Endothelial cell of umbilical vein (primary cell): Measurements from ENCODE around the gene RAC3. TPM values are rescaled to one million over a fixed set of nuclear protein-coding genes. Genes with fewer than 3 reads are reported as not detected.
A peak's percentile ranks its signal among the peaks of the same experiment; 100 is the strongest.

Source experiments
- BruUV-seq: library from RNA; stranded (reverse); fragments of 400-500 nt; replicated peaks from 2 replicates; lab custom pipeline; 2021; lab: Mats Ljungman, UMichigan
- CTCF ChIA-PET: fragments of 300-600, 350-600 bp; sonication (Branson Sonifier 250); formaldehyde crosslinking; loops from one replicate; lab custom pipeline; 2021; ENCODE audit warnings: antibody characterized with exemption, inconsistent platforms; lab: Charles Lee
- POLR2A ChIA-PET: fragments of 300-600, 350-600 bp; sonication (Branson Sonifier 250); formaldehyde crosslinking; loops from one replicate; lab custom pipeline; 2021; ENCODE audit warnings: antibody characterized with exemption, inconsistent platforms; lab: Charles Lee
- DNase-seq: peaks from one replicate; pipeline ENCODE4 v3.0.0-alpha.2; 2011; ENCODE audit warnings: low read depth, low spot score
- FAIRE-seq: peaks from 2 replicates; lab custom pipeline; 2011; peaks lifted over from hg19 to GRCh38; lab: Jason Lieb, UNC
- H2AFZ ChIP-seq: 2 replicates; pipeline ENCODE4 v1.6.0; 2012; ENCODE audit warnings: low read depth, low read length, control low read depth, inconsistent platforms
- H3K27ac ChIP-seq: 2 replicates; pipeline ENCODE4 v1.5.1; 2011; ENCODE audit warnings: low read depth, mild to moderate bottlenecking, control low read depth, low read length, moderate library complexity; ENCODE audit not compliant: insufficient read depth
- H3K27me3 ChIP-seq, 2 experiments: 2 replicates each; pipeline versions ENCODE4 v1.6.0 to v1.6.1; 2011; ENCODE audit warnings: low read length in 2 of 2, mixed read lengths in 1 of 2; ENCODE audit not compliant: control insufficient read depth in 2 of 2, insufficient read depth in 2 of 2
- H3K36me3 ChIP-seq, 2 experiments: 2 replicates in 1 of 2; 3 replicates in 1 of 2; pipeline ENCODE4 v1.5.1; 2011; ENCODE audit warnings: low read length in 2 of 2, mild to moderate bottlenecking in 1 of 2, moderate library complexity in 1 of 2; ENCODE audit not compliant: control insufficient read depth in 2 of 2, insufficient read depth in 2 of 2; ENCODE audit errors: extremely low read depth in 1 of 2
- H3K4me1 ChIP-seq: 3 replicates; pipeline ENCODE4 v1.5.1; 2011; ENCODE audit warnings: mild to moderate bottlenecking, low read length; ENCODE audit not compliant: control insufficient read depth, insufficient read depth; ENCODE audit errors: extremely low read depth
- H3K4me2 ChIP-seq: 2 replicates; pipeline ENCODE4 v1.6.1; 2011; ENCODE audit warnings: low read length, control low read depth, mixed read lengths; ENCODE audit not compliant: insufficient read depth
- H3K4me3 ChIP-seq, 3 experiments: fragments of 200-600 bp in 1 of 3; sonication (generic), shearing (Covaris generic) in 1 of 3; replicated peaks in 1 of 3; 2 replicates each; pipeline ENCODE4 v1.5.1; 2011 to 2016; ENCODE audit warnings: control low read depth in 3 of 3, low read length in 3 of 3, mild to moderate bottlenecking in 2 of 3, inconsistent platforms in 1 of 3, low read depth in 1 of 3, moderate library complexity in 1 of 3; ENCODE audit not compliant: insufficient read depth in 1 of 3
- H3K79me2 ChIP-seq: 2 replicates; pipeline ENCODE4 v1.6.0; 2012; ENCODE audit warnings: low read length, inconsistent platforms; ENCODE audit not compliant: control insufficient read depth, insufficient read depth
- H3K9ac ChIP-seq: replicated peaks from 2 replicates; pipeline ENCODE3; 2011; ENCODE audit warnings: low read length, control low read depth; ENCODE audit not compliant: insufficient read depth; ENCODE audit errors: extremely low read depth
- H3K9me1 ChIP-seq: replicated peaks from 3 replicates; pipeline ENCODE4 v1.6.0; 2011; ENCODE audit warnings: mild to moderate bottlenecking, low read length; ENCODE audit not compliant: control insufficient read depth, insufficient read depth; ENCODE audit errors: extremely low read depth
- H3K9me3 ChIP-seq: replicated peaks from 2 replicates; pipeline ENCODE4 v1.5.1; 2012; ENCODE audit warnings: low read length, inconsistent platforms; ENCODE audit not compliant: control insufficient read depth, insufficient read depth
- H4K20me1 ChIP-seq: replicated peaks from 2 replicates; pipeline ENCODE3; 2011; ENCODE audit warnings: mild to moderate bottlenecking, low read length; ENCODE audit not compliant: control insufficient read depth, insufficient read depth; ENCODE audit errors: extremely low read depth
- EZH2 ChIP-seq: IDR thresholded peaks from 2 replicates; pipeline ENCODE4 v1.6.1; 2012; ENCODE audit warnings: borderline replicate concordance, low read depth, mild to moderate bottlenecking, moderate library complexity, low read length, inconsistent platforms; ENCODE audit not compliant: severe bottlenecking
- FOS ChIP-seq: IDR thresholded peaks from 2 replicates; pipeline ENCODE4 v1.6.1; 2011; ENCODE audit warnings: mild to moderate bottlenecking, low read length, moderate library complexity, borderline replicate concordance; ENCODE audit not compliant: insufficient read depth
- GATA2 ChIP-seq: IDR thresholded peaks from 2 replicates; pipeline ENCODE4 v1.7.0; 2011; ENCODE audit warnings: low read depth, mild to moderate bottlenecking, moderate library complexity, mixed read lengths, low read length; ENCODE audit not compliant: insufficient read length, insufficient read depth
- JUN ChIP-seq: IDR thresholded peaks from 2 replicates; pipeline ENCODE4 v1.6.1; 2011; ENCODE audit warnings: borderline replicate concordance, low read depth; ENCODE audit not compliant: insufficient read length, insufficient read depth
- MYC ChIP-seq: IDR thresholded peaks from one replicate; pipeline ENCODE4 v1.6.1; 2011; ENCODE audit warnings: mild to moderate bottlenecking, low read depth, low read length
- POLR2A ChIP-seq: IDR thresholded peaks from 2 replicates; pipeline ENCODE4 v1.6.1; 2012; ENCODE audit warnings: low read depth, mild to moderate bottlenecking, control low read depth, low read length
- POLR2AphosphoS5 ChIP-seq: IDR thresholded peaks from 2 replicates; pipeline ENCODE4 v1.6.1; 2012; ENCODE audit warnings: low read depth, mild to moderate bottlenecking, control low read depth, low read length, moderate library complexity; ENCODE audit not compliant: insufficient read depth
- dilution Hi-C: fragments of 300-500 bp; cut with MboI; formaldehyde crosslinking; loops from one replicate; pipeline ENCODE4 v1.15.0; 2019; ENCODE audit warnings: low sequenced_read_pairs; ENCODE audit not compliant: extremely low pct_ligation_motif_present
- intact Hi-C: fragments of 100-400 bp; cut with micrococcal nuclease; formaldehyde crosslinking; loops from one replicate; pipeline ENCODE4 v1.10.0; 2022
- polyA plus RNA-seq, 4 experiments: library from polyadenylated mRNA; depleted of rRNA in 3 of 4; stranded (reverse) in 3 of 4; unstranded in 1 of 4; fragments of >200 nt; gene quantifications; 2 replicates each; pipeline versions ENCODE4 v1.2.1 to v1.2.3, GENCODE V29; 2011 to 2012; ENCODE audit warnings: missing spikeins in 1 of 4
- total RNA-seq: library from RNA; stranded (reverse); gene quantifications from 2 replicates; pipeline ENCODE4 v1.2.3, GENCODE V29; 2021
- TF ChIP-seq, protein P1 (sequence below), 2 donors: IDR thresholded peaks; 1 replicate in 1 of 2; 2 replicates in 1 of 2; pipeline ENCODE4 v1.5.1; 2011; ENCODE audit warnings: low read length in 2 of 2, mild to moderate bottlenecking in 2 of 2, moderate library complexity in 2 of 2, control low read depth in 1 of 2, inconsistent platforms in 1 of 2, low read depth in 1 of 2; ENCODE audit not compliant: insufficient read depth in 1 of 2; ENCODE audit errors: extremely low read depth in 1 of 2
- TF ChIP-seq, protein P2 (sequence below): IDR thresholded peaks from 2 replicates; pipeline ENCODE4 v1.6.1; 2011; ENCODE audit not compliant: insufficient read depth, insufficient read length

The RAC3 gene
- total and polyA plus RNA-seq, 2 donors (not counting 3 experiments of a cell fraction or from before 2014, with no cell fraction given) = 34.1 to 56.0 TPM

DNA sequence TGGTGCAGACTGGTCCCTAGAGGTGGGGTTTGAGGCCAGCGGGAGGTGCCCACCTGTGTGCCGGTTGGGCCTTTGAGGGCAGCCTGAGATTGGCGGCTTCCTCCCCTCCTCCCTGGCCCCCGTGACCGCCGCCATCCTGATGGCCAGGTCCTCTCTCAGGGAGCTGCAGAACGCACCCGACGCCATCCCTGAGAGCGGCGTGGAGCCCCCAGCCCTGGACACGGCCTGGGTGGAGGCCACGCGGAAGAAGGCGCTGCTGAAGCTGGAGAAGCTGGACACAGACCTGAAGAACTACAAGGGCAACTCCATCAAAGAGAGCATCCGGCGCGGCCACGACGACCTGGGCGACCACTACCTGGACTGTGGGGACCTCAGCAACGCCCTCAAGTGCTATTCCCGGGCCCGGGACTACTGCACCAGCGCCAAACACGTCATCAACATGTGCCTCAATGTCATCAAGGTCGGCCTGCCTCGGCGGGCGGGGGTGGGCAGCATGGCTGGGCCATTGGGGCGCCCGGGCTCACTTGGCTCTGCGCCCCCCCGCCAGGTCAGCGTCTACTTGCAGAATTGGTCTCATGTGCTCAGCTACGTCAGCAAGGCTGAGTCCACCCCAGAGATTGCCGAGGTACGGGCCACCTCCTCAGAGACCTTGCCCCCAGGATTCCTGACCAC is 23.0 kb downstream of the RAC3 start:
- peaks cover 12 to 39% of the 10 kb centered on the region in 2 experiments for H3K36me3 ChIP-seq
- peaks cover 11% of the 10 kb centered on the region for H3K4me1 ChIP-seq
- H3K79me2 ChIP-seq = peaks cover 11% of the 10 kb centered on the region
- H3K9me1 ChIP-seq = no peaks in the 10 kb centered on the region
- H3K4me3 ChIP-seq = no peak overlapping the region
- H3K4me2 ChIP-seq = no peak overlapping the region
- H3K27ac ChIP-seq = no peak overlapping the region
- TSS peak; percentile 8 for BruUV-seq
- H4K20me1 ChIP-seq = no peaks in the 10 kb centered on the region
- H2AFZ ChIP-seq = no peak overlapping the region
- no peaks in the 10 kb centered on the region for H3K9me3 ChIP-seq
- TF ChIP-seq, protein P1, sequence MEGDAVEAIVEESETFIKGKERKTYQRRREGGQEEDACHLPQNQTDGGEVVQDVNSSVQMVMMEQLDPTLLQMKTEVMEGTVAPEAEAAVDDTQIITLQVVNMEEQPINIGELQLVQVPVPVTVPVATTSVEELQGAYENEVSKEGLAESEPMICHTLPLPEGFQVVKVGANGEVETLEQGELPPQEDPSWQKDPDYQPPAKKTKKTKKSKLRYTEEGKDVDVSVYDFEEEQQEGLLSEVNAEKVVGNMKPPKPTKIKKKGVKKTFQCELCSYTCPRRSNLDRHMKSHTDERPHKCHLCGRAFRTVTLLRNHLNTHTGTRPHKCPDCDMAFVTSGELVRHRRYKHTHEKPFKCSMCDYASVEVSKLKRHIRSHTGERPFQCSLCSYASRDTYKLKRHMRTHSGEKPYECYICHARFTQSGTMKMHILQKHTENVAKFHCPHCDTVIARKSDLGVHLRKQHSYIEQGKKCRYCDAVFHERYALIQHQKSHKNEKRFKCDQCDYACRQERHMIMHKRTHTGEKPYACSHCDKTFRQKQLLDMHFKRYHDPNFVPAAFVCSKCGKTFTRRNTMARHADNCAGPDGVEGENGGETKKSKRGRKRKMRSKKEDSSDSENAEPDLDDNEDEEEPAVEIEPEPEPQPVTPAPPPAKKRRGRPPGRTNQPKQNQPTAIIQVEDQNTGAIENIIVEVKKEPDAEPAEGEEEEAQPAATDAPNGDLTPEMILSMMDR (IDR thresholded peaks at IDR 0.05; ENCODE audit: extremely low read depth in 1 of 2, insufficient read depth in 1 of 2, low read depth in 1 of 2, low read length in 2 of 2) = no peak
- TF ChIP-seq JUN (no peak), POLR2A (no peak), FOS (no peak), MYC (no peak), EZH2 (no peak), POLR2AphosphoS5 (no peak), GATA2 (no peak)
- TF ChIP-seq, protein P2, sequence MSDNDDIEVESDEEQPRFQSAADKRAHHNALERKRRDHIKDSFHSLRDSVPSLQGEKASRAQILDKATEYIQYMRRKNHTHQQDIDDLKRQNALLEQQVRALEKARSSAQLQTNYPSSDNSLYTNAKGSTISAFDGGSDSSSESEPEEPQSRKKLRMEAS = no peak
- DNase-seq = no peak
- no peak overlapping the region for H3K9ac ChIP-seq
- POLR2A ChIA-PET = no interaction called here
- no peak for FAIRE-seq
- no peaks in the 10 kb centered on the region for H3K27me3 ChIP-seq
- CTCF ChIA-PET = interaction anchor here (0.8 to 1.1 kb wide), 2 partner anchors 10 to 24 kb away, joined by 4 to 5 read pairs; no protein-coding TSS in a partner anchor
- intact Hi-C loops (no loop called here), dilution Hi-C loops (no loop called here)
